Vagina (tissue), 2 donors: ENCODE data around the gene METTL21A.

Experiments
- CTCF ChIP-seq, 3 experiments: fragments of 450-650 bp in 2 of 3; fragments of 200-600 bp in 1 of 3; sonication (generic) in 1 of 3; IDR thresholded peaks; one replicate each; pipeline ENCODE4 v1.5.1; 2017 to 2019; ENCODE audit warnings: antibody characterized with exemption in 3 of 3, mild to moderate bottlenecking in 2 of 3, moderate library complexity in 2 of 3
- POLR2A ChIP-seq, 2 donors: fragments of 450-650 bp; IDR thresholded peaks; one replicate each; pipeline ENCODE4 v1.6.1; 2017; ENCODE audit warnings: antibody characterized with exemption in 2 of 2, mild to moderate bottlenecking in 2 of 2, moderate library complexity in 2 of 2
- POLR2AphosphoS5 ChIP-seq, 2 donors: sonication (generic); formaldehyde crosslinking; IDR thresholded peaks; one replicate each; pipeline ENCODE4 v1.9.0; 2017; ENCODE audit warnings: antibody characterized with exemption in 2 of 2, mild to moderate bottlenecking in 2 of 2, low read depth in 1 of 2; ENCODE audit not compliant: insufficient read depth in 1 of 2

GRCh38 chr2:207614824-207615223 lies 10.4 kb downstream of the METTL21A start:
- TF ChIP-seq POLR2A (IDR thresholded peaks at IDR 0.05) (no peak), CTCF (IDR thresholded peaks at IDR 0.05) (no peak), POLR2AphosphoS5 (IDR thresholded peaks at IDR 0.05; ENCODE audit: insufficient read depth in 1 of 2, low read depth in 1 of 2) (no peak)
